Forelimb muscle (tissue), 1 donor: ENCODE measurements around the gene NEGR1. TPM values are rescaled to one million over a fixed set of nuclear protein-coding genes. Genes with fewer than 3 reads are reported as not detected.

ENCODE experiments used
- DNase-seq: peaks from one replicate; pipeline ENCODE4 v3.0.0-alpha.2; 2013; ENCODE audit warnings: low read depth
- polyA plus RNA-seq: library from polyadenylated mRNA; unstranded; fragments of 120-200 nt; gene quantifications from one replicate; pipeline ENCODE4 v1.2.1, GENCODE V29; 2013; ENCODE audit not compliant: insufficient read length

Gene NEGR1
- polyA plus RNA-seq, 1 donor, result 16.6 TPM

- DNase-seq, result no peak
These were observed 162.8 kb downstream of the NEGR1 start for GRCh38 chr1:72119491-72119890.

- DNase-seq, result no peak
These were observed 164.7 kb downstream of the NEGR1 start for GRCh38 chr1:72117621-72118020.

DNA sequence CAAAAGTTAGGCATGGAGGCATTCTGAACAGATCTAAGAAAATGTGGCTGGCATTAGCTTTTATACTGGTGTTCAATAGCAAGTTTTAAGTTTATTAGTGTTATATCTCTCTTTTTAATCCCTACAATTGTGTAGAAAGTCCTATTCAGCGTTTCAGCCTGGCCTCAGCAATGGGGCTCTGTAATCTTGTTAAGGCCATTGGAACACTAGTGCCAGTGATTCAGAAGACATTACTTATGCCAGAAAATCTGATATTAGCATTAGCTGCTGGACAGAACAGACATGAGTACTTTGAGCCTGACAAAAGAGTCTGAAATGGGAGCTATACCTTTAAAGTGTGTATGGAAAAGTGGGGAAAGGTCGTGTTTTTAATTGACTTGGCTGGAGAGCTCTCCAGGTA, 167.0 kb downstream of the NEGR1 start:
- no peak for DNase-seq

- DNase-seq, result no peak
These were observed 170.7 kb downstream of the NEGR1 start for GRCh38 chr1:72111662-72112061.

DNA sequence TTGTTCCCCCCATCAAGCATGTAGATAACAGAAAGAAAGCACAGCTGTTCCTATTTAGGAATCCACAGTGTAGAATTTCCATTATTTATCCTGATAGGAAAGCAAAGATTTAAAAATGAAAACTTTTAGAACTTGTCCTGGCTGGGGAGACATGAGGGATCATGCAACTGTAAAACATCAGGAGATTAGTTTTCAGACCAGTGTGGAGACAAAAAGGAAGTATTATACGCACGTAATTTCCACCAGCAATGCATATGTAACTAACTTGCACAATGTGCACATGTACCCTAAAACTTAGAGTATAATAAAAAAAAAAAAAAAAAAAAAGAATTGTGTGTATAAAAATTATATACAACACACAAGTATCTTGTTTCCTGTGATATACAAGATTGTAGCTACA, 172.4 kb downstream of the NEGR1 start:
- no peak for DNase-seq

DNA sequence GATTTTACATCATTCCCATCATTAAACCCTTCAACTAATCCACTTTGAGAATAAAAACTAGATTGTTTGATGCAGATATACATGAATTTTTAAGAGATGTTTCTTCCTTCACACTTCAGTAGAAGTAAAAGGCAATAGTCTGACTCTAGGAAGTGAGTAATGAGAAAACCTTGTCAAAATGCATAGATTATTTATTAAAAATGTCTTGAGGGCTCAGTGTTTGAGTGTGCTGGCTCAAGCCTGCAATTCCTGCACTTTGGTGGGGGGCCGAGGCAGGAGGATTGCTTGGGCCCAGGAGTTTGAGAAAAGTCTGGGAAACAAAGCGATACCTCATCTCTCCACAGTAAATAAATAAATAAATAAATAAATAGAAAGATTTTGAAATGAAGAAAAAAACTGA, 177.1 kb downstream of the NEGR1 start:
- DNase-seq, result no peak

GRCh38 chr1:72101840-72102632, 180.3 kb downstream of the NEGR1 start:
- no peak for DNase-seq

GRCh38 chr1:72100771-72101170, 181.6 kb downstream of the NEGR1 start:
- no peak for DNase-seq

GRCh38 chr1:72097851-72098570, 184.3 kb downstream of the NEGR1 start:
- DNase-seq, result no peak

- no peak for DNase-seq
These were observed 188.1 kb downstream of the NEGR1 start for GRCh38 chr1:72094209-72094608.

DNA sequence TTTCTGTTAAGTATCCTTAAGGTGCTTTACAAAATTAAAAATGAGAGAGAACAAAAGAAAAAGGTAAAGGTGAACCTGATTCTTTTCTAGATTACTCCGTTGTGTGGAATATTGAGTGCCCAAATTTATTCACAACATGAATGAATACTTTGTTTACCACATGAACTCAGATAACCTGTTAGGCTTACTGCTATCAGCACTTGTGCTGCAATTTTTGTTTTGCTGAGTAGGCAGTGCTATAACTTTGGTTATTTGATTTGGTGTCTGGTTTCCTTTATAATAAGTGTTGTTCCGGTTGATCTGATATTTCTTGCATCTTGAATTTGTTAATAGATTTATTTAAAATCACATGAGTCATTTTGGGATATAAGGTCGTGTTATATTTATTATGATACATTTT, 195.9 kb downstream of the NEGR1 start:
- DNase-seq, result no peak

DNA sequence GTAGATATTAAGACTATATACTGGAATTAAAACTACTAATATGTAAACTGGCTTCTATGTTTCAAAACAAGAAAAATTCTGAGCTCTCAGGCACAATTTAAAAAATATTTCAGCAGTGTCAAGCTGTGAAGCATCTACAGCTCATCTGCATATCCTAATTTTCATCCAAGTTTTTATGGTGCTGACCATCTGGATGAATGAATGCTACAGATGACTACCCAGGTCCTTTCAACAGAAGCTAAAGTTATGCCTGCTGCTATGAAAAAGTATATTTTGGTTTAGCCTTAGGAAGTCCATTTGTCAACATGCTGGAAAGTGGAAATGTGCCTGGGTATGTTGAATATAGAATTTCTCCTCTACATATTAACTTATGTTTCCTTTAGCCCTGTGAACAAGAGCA, 206.9 kb downstream of the NEGR1 start:
- DNase-seq, result no peak

- no peak for DNase-seq
These were observed 215.9 kb downstream of the NEGR1 start for GRCh38 chr1:72066431-72066830.

- no peak for DNase-seq
These were observed 217.9 kb downstream of the NEGR1 start for GRCh38 chr1:72064196-72065075.

DNA sequence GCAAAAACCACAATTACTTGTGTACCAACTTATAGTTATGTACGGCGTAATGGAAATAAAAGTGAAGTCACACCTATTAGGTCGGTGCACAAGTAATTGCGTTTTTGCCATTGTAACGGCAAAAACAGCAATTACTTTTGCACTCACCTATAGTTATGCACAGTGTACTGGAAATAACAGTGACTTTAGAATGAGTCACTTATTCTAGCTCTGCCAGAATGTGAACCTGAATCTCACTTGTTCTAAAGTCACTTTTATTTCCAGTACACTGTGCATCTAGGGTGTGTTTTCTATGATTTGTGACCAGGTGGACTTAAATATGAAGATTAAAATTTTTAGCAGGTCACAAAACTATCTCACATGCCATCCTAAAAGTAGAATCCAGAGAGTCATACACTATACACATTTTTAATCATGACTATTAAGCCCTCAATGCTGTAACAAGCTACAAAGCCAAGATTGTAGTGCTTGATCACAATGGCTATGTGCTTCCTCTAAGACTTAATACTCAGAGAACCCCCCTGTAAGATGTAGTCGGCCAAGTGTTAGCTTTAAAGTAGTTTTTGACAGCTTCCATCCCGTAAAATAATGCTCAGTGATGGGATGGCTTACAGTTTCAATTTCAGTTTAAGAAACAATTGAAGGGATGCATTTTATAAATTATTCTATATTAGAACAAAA, 218.8 kb downstream of the NEGR1 start:
- no peak for DNase-seq

- DNase-seq, result no peak
These were observed 219.8 kb downstream of the NEGR1 start for GRCh38 chr1:72062584-72062983.

DNA sequence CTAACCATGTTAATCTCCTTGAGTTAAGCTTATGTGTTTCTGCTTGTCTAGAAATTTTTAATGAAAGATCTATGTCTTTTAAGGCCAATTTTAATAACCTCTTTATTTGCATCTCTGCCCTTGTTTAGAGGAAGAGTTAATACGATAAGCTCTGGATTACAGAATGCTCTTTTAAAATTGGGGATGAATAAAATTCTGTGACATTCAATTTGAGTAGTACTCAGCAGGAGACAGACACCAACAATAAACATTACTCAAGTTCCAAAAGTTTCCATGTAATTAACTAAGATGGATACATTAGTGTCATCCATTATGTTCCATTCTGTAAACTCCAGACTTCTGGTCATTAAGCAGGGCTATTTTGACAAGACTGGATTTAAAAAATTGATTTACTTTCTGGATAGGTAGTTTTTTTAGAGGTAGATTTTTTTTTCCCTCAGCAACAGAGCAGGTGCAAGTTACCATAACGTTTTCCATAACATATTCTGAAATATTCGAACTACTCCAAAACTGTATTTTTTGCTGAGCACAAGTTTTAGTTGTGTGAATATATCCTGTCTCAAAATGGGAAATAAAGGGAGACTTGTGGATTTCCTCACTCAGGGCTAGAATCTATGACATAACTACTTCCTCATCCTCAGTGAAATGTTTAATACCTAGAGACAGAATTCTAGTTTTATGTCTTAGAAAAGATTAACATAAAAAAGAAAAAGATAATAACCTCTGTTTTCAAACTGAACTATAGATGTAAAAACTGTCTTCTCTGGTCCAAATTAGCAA, 221.7 kb downstream of the NEGR1 start:
- no peak for DNase-seq

- DNase-seq, result no peak
These were observed 225.8 kb downstream of the NEGR1 start for GRCh38 chr1:72056516-72056915.

DNA sequence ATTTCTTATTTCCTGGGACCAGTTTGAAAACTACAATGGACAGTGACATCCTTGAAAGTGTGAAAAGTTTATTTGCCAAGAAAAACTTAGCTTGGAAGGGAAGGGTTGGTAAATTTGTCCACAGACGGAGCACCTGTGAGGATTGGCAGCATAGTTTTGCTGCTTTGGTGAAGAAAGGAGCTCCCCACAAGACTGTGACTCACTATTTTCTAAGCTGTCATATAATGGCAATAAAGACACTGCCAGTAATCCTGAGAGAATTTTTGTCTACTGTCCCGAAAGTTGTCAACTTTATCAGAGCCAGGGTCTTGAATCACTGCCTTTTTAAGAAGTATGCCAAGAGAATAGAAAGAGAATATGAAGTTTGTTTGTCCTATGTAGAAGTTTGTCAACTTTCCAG, 230.8 kb downstream of the NEGR1 start:
- no peak for DNase-seq

DNA sequence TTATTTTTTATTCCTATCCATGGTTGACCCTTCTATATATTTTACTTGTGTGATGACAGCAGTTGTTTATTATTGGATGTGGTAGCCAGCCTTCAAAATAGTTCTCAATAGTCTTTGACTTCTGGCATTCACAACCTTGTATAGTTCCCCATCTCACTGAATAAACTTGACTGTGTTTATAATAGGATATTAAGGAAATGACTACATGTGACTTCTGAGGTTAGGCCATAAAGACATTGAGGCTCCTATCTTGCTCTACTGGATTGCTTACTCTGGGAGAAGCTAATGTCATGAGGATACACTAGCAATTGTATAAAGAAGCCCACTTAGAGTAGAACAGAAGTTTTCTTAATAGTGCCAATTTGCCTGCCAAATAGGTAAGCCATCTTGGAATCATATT, 231.8 kb downstream of the NEGR1 start:
- no peak for DNase-seq
